Esophagus squamous epithelium (tissue), 5 donors: ENCODE results near the gene CENPP. TPM values are rescaled to one million over a fixed set of nuclear protein-coding genes. Genes with fewer than 3 reads are reported as not detected.

ENCODE experiments used
- DNase-seq: peaks from one replicate; lab custom pipeline; 2025; lab: John Stamatoyannopoulos, UW
- H3K27ac ChIP-seq, 4 donors: fragments of 200-600 bp; sonication (generic); one replicate each; pipeline ENCODE4 v1.5.1; 2016 to 2019; ENCODE audit warnings: mild to moderate bottlenecking in 1 of 4
- H3K27me3 ChIP-seq, 4 donors: fragments of 200-600 bp; sonication (generic); 1 replicate in 3 of 4; 2 replicates in 1 of 4; pipeline versions ENCODE4 v1.5.1 to v1.6.0; 2017 to 2021; ENCODE audit warnings: antibody characterized with exemption in 1 of 4
- H3K36me3 ChIP-seq, 3 donors: fragments of 200-600 bp; sonication (generic); one replicate each; pipeline ENCODE4 v1.5.1; 2016 to 2019
- H3K4me1 ChIP-seq, 3 donors: fragments of 200-600 bp; sonication (generic); one replicate each; pipeline ENCODE4 v1.5.1; 2017 to 2019
- H3K4me3 ChIP-seq, 4 donors: fragments of 200-600 bp; sonication (generic); 1 replicate in 3 of 4; 2 replicates in 1 of 4; pipeline ENCODE4 v1.5.1; 2016 to 2019; ENCODE audit warnings: mild to moderate bottlenecking in 2 of 4, moderate library complexity in 1 of 4
- H3K9me3 ChIP-seq, 3 donors: fragments of 200-600 bp; sonication (generic); one replicate each; pipeline ENCODE4 v1.5.1; 2016 to 2019
- CTCF ChIP-seq, 6 experiments: fragments of 450-650 bp in 4 of 6; fragments of 200-600 bp in 2 of 6; sonication (generic) in 2 of 6; IDR thresholded peaks; one replicate each; pipeline ENCODE4 v1.5.1; 2016 to 2019; ENCODE audit warnings: antibody characterized with exemption in 6 of 6, mild to moderate bottlenecking in 4 of 6, moderate library complexity in 4 of 6
- POLR2A ChIP-seq, 4 donors: fragments of 450-650 bp; IDR thresholded peaks; one replicate each; pipeline ENCODE4 v1.6.1; 2017; ENCODE audit warnings: antibody characterized with exemption in 4 of 4, mild to moderate bottlenecking in 4 of 4, moderate library complexity in 3 of 4
- WGBS, 2 donors: methylation state at CpG; one replicate each; pipeline ENCODE4 v1.1.5; 2018; 5-methylcytosine and 5-hydroxymethylcytosine counted together
- intact Hi-C: fragments of 100-400 bp; cut with DNase I; formaldehyde crosslinking; loops from one replicate; pipeline ENCODE4 v1.15.0; 2022
- total RNA-seq, 4 donors: library from RNA; depleted of rRNA; stranded (reverse); fragments of >200 nt; gene quantifications; one replicate each; pipeline ENCODE4 v1.1.0, GENCODE V29; 2016
- donor health status: DM: yes; HTN: yes; CAD: no.

CENPP gene
- total RNA-seq, 4 donors from 2014 or later, result 6.0 to 10.7 (median 7.5) TPM

GRCh38 chr9:92297611-92298010 is 28.1 kb upstream of the CENPP start:
- 83 to 93% methylated on average over 3 of the region's 3 CpGs for WGBS, 2 donors
- Histone ChIP-seq H3K4me1 (peaks cover 6 to 29% (median 9%) of the 10 kb centered on the region in 3 donors), H3K27me3 (no peaks in the 10 kb centered on the region), H3K9me3 (no peaks in the 10 kb centered on the region), H3K27ac (no peak overlapping the region), H3K36me3 (peaks cover 2 to 60% (median 20%) of the 10 kb centered on the region in 3 donors), H3K4me3 (no peak overlapping the region)
- no peak for DNase-seq
- TF ChIP-seq POLR2A (IDR thresholded peaks at IDR 0.05), result no peak
- TF ChIP-seq CTCF (IDR thresholded peaks at IDR 0.05), result no peak
- intact Hi-C loops, result no loop called here

- no peaks in the 10 kb centered on the region for H3K9me3 ChIP-seq
- H3K27me3 ChIP-seq, result no peaks in the 10 kb centered on the region
- no peak for TF ChIP-seq CTCF (IDR thresholded peaks at IDR 0.05)
- H3K4me1 ChIP-seq, result peaks cover 3 to 25% (median 7%) of the 10 kb centered on the region in 3 donors
- no peak overlapping the region for H3K4me3 ChIP-seq
- intact Hi-C loops, result no loop called here
- 80 to 84% methylated on average over 3 of the region's 3 CpGs for WGBS, 2 donors
- no peak for DNase-seq
- no peak overlapping the region for H3K27ac ChIP-seq
- H3K36me3 ChIP-seq, result peaks cover 6 to 65% (median 24%) of the 10 kb centered on the region in 3 donors
These were observed 27.7 kb upstream of the CENPP start for GRCh38 chr9:92298036-92298435.

- 60 to 80% methylated on average over 1 of the region's 1 CpG for whole genome bisulfite sequencing, 2 donors
- Histone ChIP-seq H3K9me3 (no peaks in the 10 kb centered on the region), H3K4me3 (no peak overlapping the region), H3K27ac (no peak overlapping the region), H3K4me1 (peaks cover 3 to 22% (median 6%) of the 10 kb centered on the region in 3 donors), H3K27me3 (no peaks in the 10 kb centered on the region), H3K36me3 (peaks cover 7 to 76% (median 33%) of the 10 kb centered on the region in 3 donors)
- intact Hi-C loops, result no loop called here
- TF ChIP-seq CTCF (IDR thresholded peaks at IDR 0.05), result no peak
- TF ChIP-seq POLR2A (IDR thresholded peaks at IDR 0.05), result no peak
- no peak for DNase-seq
These were observed 26.6 kb upstream of the CENPP start for GRCh38 chr9:92299116-92299515.

- WGBS, 2 donors, result 68 to 75% methylated on average over 1 of the region's 1 CpG
These were observed 24.8 kb upstream of the CENPP start for GRCh38 chr9:92300936-92301335.

GRCh38 chr9:92308893-92309292 is 16.9 kb upstream of the CENPP start:
- no peak overlapping the region for H3K4me3 ChIP-seq
- intact Hi-C loops, result no loop called here
- no peak for TF ChIP-seq CTCF (IDR thresholded peaks at IDR 0.05)
- TF ChIP-seq POLR2A (IDR thresholded peaks at IDR 0.05), result no peak

More at GRCh38 chr9:92300936-92301335, 24.8 kb upstream of the CENPP start:
- no peak overlapping the region for H3K4me3 ChIP-seq
- TF ChIP-seq POLR2A (IDR thresholded peaks at IDR 0.05) (no peak), CTCF (IDR thresholded peaks at IDR 0.05) (no peak)
- no peaks in the 10 kb centered on the region for H3K27me3 ChIP-seq
- peaks cover 0 to 4% (median 0%) of the 10 kb centered on the region in 3 donors for H3K4me1 ChIP-seq
- H3K27ac ChIP-seq, result no peak overlapping the region
- H3K9me3 ChIP-seq, result no peaks in the 10 kb centered on the region
- DNase-seq, result no peak
- H3K36me3 ChIP-seq, result peaks cover 9 to 94% (median 50%) of the 10 kb centered on the region in 3 donors
- intact Hi-C loops, result no loop called here

More at GRCh38 chr9:92308893-92309292, 16.9 kb upstream of the CENPP start:
- DNase-seq, result no peak
- Histone ChIP-seq H3K9me3 (no peaks in the 10 kb centered on the region), H3K4me1 (peaks cover 0 to 15% (median 0%) of the 10 kb centered on the region in 3 donors), H3K36me3 (peaks cover 5 to 87% (median 56%) of the 10 kb centered on the region in 3 donors), H3K27ac (no peak overlapping the region), H3K27me3 (no peaks in the 10 kb centered on the region)
